ENCODE data around the gene YY1.

Gene YY1

DNA sequence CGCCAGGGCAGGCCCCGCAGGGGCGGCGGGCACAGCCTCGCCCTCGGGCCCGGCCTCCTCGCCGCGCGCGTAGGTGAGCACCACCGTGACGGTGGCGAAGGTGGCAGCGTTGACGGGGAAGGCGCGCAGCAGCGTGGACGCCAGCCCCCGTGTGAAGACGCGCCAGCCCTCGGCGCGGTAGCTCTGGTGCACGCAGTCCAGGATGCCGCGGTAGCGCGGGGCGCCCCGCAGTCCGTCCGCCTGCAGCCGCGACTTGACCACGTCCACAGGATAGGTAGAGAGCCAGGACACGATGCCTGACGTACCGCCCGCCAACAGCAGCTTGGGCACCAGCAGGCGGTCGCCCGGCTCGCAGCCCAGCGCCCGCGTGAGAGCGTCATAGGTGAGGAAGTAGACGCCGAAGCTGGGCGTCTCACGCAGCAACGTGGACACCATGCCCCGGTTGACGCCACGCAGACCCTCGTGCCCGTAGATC, 53.4 kb downstream of the YY1 start:
- TF ChIP-seq ISL1 (CRISPR knock-in tag; IDR thresholded peaks at IDR 0.05) (no peak), ZNF70 (CRISPR knock-in tag; IDR thresholded peaks at IDR 0.05) (no peak), ZC3H10 (CRISPR knock-in tag; IDR thresholded peaks at IDR 0.05) (no peak), RARB (CRISPR knock-in tag; IDR thresholded peaks at IDR 0.05) (no peak), CSRNP3 (CRISPR knock-in tag; IDR thresholded peaks at IDR 0.05) (no peak), ZNF8 (CRISPR knock-in tag; IDR thresholded peaks at IDR 0.05) (no peak), OSR1 (CRISPR knock-in tag; IDR thresholded peaks at IDR 0.05) (no peak), CSDC2 (CRISPR knock-in tag; IDR thresholded peaks at IDR 0.05) (no peak), ZFP3 (CRISPR knock-in tag; IDR thresholded peaks at IDR 0.05) (no peak), CREB5 (CRISPR knock-in tag; IDR thresholded peaks at IDR 0.05; ENCODE audit: low read depth) (no peak), SNAI2 (CRISPR knock-in tag; IDR thresholded peaks at IDR 0.05) (no peak), TSHZ2 (CRISPR knock-in tag; IDR thresholded peaks at IDR 0.05) (no peak), ZNF565 (CRISPR knock-in tag; conservative IDR thresholded peaks at IDR 0.05; ENCODE audit: low read depth) (no peak), ESRRG (CRISPR knock-in tag; IDR thresholded peaks at IDR 0.05) (no peak), ARNTL (CRISPR knock-in tag; IDR thresholded peaks at IDR 0.05; ENCODE audit: borderline replicate concordance, low read depth) (no peak), PPARA (CRISPR knock-in tag; IDR thresholded peaks at IDR 0.05; ENCODE audit: borderline replicate concordance) (no peak), GLIS3 (CRISPR knock-in tag; IDR thresholded peaks at IDR 0.05) (no peak), TOX (CRISPR knock-in tag; IDR thresholded peaks at IDR 0.05; ENCODE audit: borderline replicate concordance) (no peak), TCF4 (CRISPR knock-in tag; IDR thresholded peaks at IDR 0.05; ENCODE audit: borderline replicate concordance) (no peak)
- TF ChIP-seq, protein P1, sequence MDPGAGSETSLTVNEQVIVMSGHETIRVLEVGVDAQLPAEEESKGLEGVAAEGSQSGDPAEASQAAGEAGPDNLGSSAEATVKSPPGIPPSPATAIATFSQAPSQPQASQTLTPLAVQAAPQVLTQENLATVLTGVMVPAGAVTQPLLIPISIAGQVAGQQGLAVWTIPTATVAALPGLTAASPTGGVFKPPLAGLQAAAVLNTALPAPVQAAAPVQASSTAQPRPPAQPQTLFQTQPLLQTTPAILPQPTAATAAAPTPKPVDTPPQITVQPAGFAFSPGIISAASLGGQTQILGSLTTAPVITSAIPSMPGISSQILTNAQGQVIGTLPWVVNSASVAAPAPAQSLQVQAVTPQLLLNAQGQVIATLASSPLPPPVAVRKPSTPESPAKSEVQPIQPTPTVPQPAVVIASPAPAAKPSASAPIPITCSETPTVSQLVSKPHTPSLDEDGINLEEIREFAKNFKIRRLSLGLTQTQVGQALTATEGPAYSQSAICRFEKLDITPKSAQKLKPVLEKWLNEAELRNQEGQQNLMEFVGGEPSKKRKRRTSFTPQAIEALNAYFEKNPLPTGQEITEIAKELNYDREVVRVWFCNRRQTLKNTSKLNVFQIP (CRISPR knock-in tag; IDR thresholded peaks at IDR 0.05; ENCODE audit: borderline replicate concordance, low read depth): no peak
- no peak for ATAC-seq

DNA sequence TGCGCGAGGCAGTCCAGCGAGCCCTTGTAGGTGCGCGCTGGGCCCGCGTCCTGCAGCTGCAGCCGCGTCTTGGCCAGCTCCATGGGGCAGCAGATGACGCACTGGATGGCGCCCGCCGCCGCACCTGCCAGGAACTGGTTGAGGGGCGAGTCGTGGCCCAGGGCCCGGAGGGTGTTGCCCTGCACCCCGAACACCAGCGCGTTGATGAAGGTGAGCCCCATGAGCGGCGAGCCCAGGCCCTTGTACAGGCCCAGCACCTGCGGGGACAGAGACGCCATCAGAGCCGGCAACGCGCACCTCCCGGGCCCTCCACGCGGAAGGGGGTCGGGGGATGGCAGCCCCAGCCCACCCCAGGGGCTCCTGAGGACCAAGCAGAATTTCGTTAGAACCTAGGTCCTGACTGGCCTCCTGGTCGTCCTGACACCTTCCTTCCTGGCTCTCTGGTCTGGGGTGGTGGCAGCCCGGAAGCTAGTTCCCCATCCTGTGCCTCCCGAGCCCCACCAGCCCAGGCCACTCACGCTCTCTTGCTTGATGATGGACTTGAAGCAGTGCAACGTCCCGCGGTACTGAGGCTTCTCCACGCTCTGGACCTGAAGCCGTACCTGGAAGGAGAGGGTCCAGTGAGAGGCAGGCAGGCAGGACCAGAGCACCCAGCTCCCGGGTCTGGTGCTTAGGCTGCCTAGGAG, 54.0 kb downstream of the YY1 start:
- TF ChIP-seq OSR1 (CRISPR knock-in tag; IDR thresholded peaks at IDR 0.05) (no peak), ZNF565 (CRISPR knock-in tag; conservative IDR thresholded peaks at IDR 0.05; ENCODE audit: low read depth) (no peak), SNAI2 (CRISPR knock-in tag; IDR thresholded peaks at IDR 0.05) (no peak), ZFP30 (CRISPR knock-in tag; IDR thresholded peaks at IDR 0.05) (no peak), BACH2 (CRISPR knock-in tag; IDR thresholded peaks at IDR 0.05; ENCODE audit: borderline replicate concordance) (no peak), ISL1 (CRISPR knock-in tag; IDR thresholded peaks at IDR 0.05) (no peak), ZFP3 (CRISPR knock-in tag; IDR thresholded peaks at IDR 0.05) (no peak), ARNTL (CRISPR knock-in tag; IDR thresholded peaks at IDR 0.05; ENCODE audit: borderline replicate concordance, low read depth) (no peak)
- no peak for ATAC-seq

DNA sequence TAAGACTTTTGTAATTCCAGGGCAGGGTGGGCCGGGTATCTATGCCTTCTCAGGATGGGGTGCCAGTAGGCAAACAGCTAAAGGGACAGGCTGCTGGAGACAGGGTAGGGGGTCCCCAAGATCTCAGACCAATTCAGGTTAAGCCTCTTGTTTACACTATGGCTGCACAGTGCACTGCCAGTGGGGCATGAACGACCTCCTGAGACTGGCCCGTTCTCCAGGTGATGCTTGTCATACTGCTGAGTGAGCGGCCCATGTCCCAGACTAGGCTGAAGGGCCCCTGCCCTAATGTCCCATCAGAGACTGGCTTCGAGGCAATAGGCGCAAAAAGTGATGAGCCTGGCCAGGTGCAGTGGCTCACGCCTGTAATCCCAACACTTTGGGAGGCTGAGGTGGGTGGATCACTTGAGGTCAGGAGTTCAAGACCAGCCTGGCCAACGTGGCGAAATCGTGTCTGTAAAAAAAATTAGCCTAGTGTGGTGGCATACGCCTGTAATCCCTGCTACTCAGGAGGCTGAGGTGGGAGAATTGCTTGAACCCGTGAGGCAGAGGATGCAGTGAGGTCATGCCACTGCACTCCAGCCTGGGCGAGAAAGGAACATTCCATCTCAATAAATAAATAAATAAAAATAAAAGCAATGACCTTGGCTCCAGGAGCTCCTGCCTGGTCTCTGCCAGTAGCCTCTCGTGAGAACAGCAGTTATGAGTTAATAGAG, 54.7 kb downstream of the YY1 start:
- ATAC-seq: no peak
- TF ChIP-seq TCF4 (CRISPR knock-in tag; IDR thresholded peaks at IDR 0.05; ENCODE audit: borderline replicate concordance) (no peak), ZNF70 (CRISPR knock-in tag; IDR thresholded peaks at IDR 0.05) (no peak), ARNTL (CRISPR knock-in tag; IDR thresholded peaks at IDR 0.05; ENCODE audit: borderline replicate concordance, low read depth) (no peak), ZNF8 (CRISPR knock-in tag; IDR thresholded peaks at IDR 0.05) (no peak), SNAI2 (CRISPR knock-in tag; IDR thresholded peaks at IDR 0.05) (no peak), ZNF565 (CRISPR knock-in tag; conservative IDR thresholded peaks at IDR 0.05; ENCODE audit: low read depth) (no peak), TOX (CRISPR knock-in tag; IDR thresholded peaks at IDR 0.05; ENCODE audit: borderline replicate concordance) (no peak), BACH2 (CRISPR knock-in tag; IDR thresholded peaks at IDR 0.05; ENCODE audit: borderline replicate concordance) (no peak), ESRRG (CRISPR knock-in tag; IDR thresholded peaks at IDR 0.05) (no peak), GLIS3 (CRISPR knock-in tag; IDR thresholded peaks at IDR 0.05) (no peak), ISL1 (CRISPR knock-in tag; IDR thresholded peaks at IDR 0.05) (no peak), PPARA (CRISPR knock-in tag; IDR thresholded peaks at IDR 0.05; ENCODE audit: borderline replicate concordance) (no peak), ZFP3 (CRISPR knock-in tag; IDR thresholded peaks at IDR 0.05) (no peak)
- TF ChIP-seq, protein P2, sequence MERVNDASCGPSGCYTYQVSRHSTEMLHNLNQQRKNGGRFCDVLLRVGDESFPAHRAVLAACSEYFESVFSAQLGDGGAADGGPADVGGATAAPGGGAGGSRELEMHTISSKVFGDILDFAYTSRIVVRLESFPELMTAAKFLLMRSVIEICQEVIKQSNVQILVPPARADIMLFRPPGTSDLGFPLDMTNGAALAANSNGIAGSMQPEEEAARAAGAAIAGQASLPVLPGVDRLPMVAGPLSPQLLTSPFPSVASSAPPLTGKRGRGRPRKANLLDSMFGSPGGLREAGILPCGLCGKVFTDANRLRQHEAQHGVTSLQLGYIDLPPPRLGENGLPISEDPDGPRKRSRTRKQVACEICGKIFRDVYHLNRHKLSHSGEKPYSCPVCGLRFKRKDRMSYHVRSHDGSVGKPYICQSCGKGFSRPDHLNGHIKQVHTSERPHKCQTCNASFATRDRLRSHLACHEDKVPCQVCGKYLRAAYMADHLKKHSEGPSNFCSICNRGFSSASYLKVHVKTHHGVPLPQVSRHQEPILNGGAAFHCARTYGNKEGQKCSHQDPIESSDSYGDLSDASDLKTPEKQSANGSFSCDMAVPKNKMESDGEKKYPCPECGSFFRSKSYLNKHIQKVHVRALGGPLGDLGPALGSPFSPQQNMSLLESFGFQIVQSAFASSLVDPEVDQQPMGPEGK (CRISPR knock-in tag; IDR thresholded peaks at IDR 0.05; ENCODE audit: borderline replicate concordance): no peak
- TF ChIP-seq, protein P1 (CRISPR knock-in tag; IDR thresholded peaks at IDR 0.05; ENCODE audit: borderline replicate concordance, low read depth): no peak

All from SK-N-SH treated with all-trans-retinoic acid at 6 μM for 48 hours (cell line).